ENCODE results near the gene ITGA11.

Gene ITGA11

GRCh38 chr15:68328964-68329363 is 103.0 kb downstream of the ITGA11 start:
- no peak for DNase-seq (ENCODE audit: low read depth in 3 of 3)

GRCh38 chr15:68328443-68328842 is 103.5 kb downstream of the ITGA11 start:
- DNase-seq (ENCODE audit: low read depth in 3 of 3), result no peak

GRCh38 chr15:68326711-68327354 is 105.1 kb downstream of the ITGA11 start:
- no peak for DNase-seq (ENCODE audit: low read depth in 3 of 3)

GRCh38 chr15:68325726-68326125 is 106.2 kb downstream of the ITGA11 start:
- DNase-seq (ENCODE audit: low read depth in 3 of 3), result no peak

GRCh38 chr15:68322796-68323195 is 109.2 kb downstream of the ITGA11 start:
- no peak for DNase-seq (ENCODE audit: low read depth in 3 of 3)

GRCh38 chr15:68321229-68321628 is 110.7 kb downstream of the ITGA11 start:
- no peak for DNase-seq (ENCODE audit: low read depth in 3 of 3)

- no peak for DNase-seq (ENCODE audit: low read depth in 3 of 3)
These were observed 112.0 kb downstream of the ITGA11 start for GRCh38 chr15:68319997-68320396.

- DNase-seq (ENCODE audit: low read depth in 3 of 3), result no peak
These were observed 112.7 kb downstream of the ITGA11 start for GRCh38 chr15:68318931-68319909.

GRCh38 chr15:68318008-68318835 is 113.7 kb downstream of the ITGA11 start:
- DNase-seq (ENCODE audit: low read depth in 3 of 3), result no peak

- no peak for DNase-seq (ENCODE audit: low read depth in 3 of 3)
These were observed 114.5 kb downstream of the ITGA11 start for GRCh38 chr15:68317281-68318007.

- DNase-seq (ENCODE audit: low read depth in 3 of 3), result no peak
These were observed 115.7 kb downstream of the ITGA11 start for GRCh38 chr15:68316061-68316804.

GRCh38 chr15:68315495-68316031 is 116.4 kb downstream of the ITGA11 start:
- DNase-seq (ENCODE audit: low read depth in 3 of 3), result no peak

GRCh38 chr15:68315035-68315434 is 116.9 kb downstream of the ITGA11 start:
- no peak for DNase-seq (ENCODE audit: low read depth in 3 of 3)

- no peak for DNase-seq (ENCODE audit: low read depth in 3 of 3)
These were observed 117.4 kb downstream of the ITGA11 start for GRCh38 chr15:68314563-68314962.

- no peak for DNase-seq (ENCODE audit: low read depth in 3 of 3)
These were observed 118.2 kb downstream of the ITGA11 start for GRCh38 chr15:68313501-68314410.

- no peak for DNase-seq (ENCODE audit: low read depth in 3 of 3)
These were observed 119.2 kb downstream of the ITGA11 start for GRCh38 chr15:68312701-68313204.

- no peak for DNase-seq (ENCODE audit: low read depth in 3 of 3)
These were observed 120.0 kb downstream of the ITGA11 start for GRCh38 chr15:68311859-68312557.

- DNase-seq (ENCODE audit: low read depth in 3 of 3), result no peak
These were observed 120.5 kb downstream of the ITGA11 start for GRCh38 chr15:68311464-68311835.
